Parathyroid adenoma (tissue), 2 donors: ENCODE results near the gene PRKACA.
"Not testable (repeated sequence)": the region's sequence is repeated elsewhere in the genome, so short reads cannot be mapped to it uniquely, and the experiment has no call there.

ENCODE experiments used
- H2AFZ ChIP-seq: fragments of 300-600 bp; sonication (generic); one replicate; pipeline ENCODE4 v1.7.0; 2017; ENCODE audit warnings: antibody characterized with exemption, mild to moderate bottlenecking
- H3K27ac ChIP-seq: fragments of 300-600 bp; sonication (generic); one replicate; pipeline ENCODE4 v1.7.0; 2017
- H3K27me3 ChIP-seq: fragments of 300-600 bp; sonication (generic); one replicate; pipeline ENCODE4 v1.7.0; 2017; ENCODE audit warnings: low read length; ENCODE audit not compliant: control insufficient read depth, insufficient read depth
- H3K36me3 ChIP-seq: fragments of 300-600 bp; sonication (generic); one replicate; pipeline ENCODE4 v1.7.0; 2017; ENCODE audit warnings: low read length; ENCODE audit not compliant: control insufficient read depth, insufficient read depth
- H3K4me1 ChIP-seq: fragments of 300-600 bp; sonication (generic); one replicate; pipeline ENCODE4 v1.7.0; 2017; ENCODE audit warnings: control low read depth
- H3K4me2 ChIP-seq: fragments of 300-600 bp; sonication (generic); one replicate; pipeline ENCODE4 v1.7.0; 2017; ENCODE audit warnings: low read length
- H3K4me3 ChIP-seq: fragments of 300-600 bp; sonication (generic); one replicate; pipeline ENCODE4 v1.7.0; 2017; ENCODE audit warnings: low read depth, low read length
- H3K79me2 ChIP-seq: fragments of 300-600 bp; sonication (generic); one replicate; pipeline ENCODE4 v1.7.0; 2017; ENCODE audit warnings: control low read depth
- H3K9ac ChIP-seq: fragments of 300-600 bp; sonication (generic); one replicate; pipeline ENCODE4 v1.7.0; 2017; ENCODE audit warnings: mild to moderate bottlenecking
- H3K9me3 ChIP-seq: fragments of 300-600 bp; sonication (generic); one replicate; pipeline ENCODE4 v1.7.0; 2017; ENCODE audit warnings: low read length; ENCODE audit not compliant: control insufficient read depth
- CTCF ChIP-seq: fragments of 300-600 bp; sonication (generic); IDR thresholded peaks from one replicate; pipeline ENCODE4 v1.7.0; 2017; ENCODE audit warnings: antibody characterized with exemption, mild to moderate bottlenecking
- donor health status: primary hyperparathyroidism.

PRKACA gene

GRCh38 chr19:14042659-14043608 lies 74.6 kb downstream of the PRKACA start:
- not testable (repeated sequence) for H3K9ac ChIP-seq, H3K9me3 ChIP-seq, H3K4me1 ChIP-seq, H3K36me3 ChIP-seq, H3K4me2 ChIP-seq, H3K79me2 ChIP-seq, H3K27me3 ChIP-seq
- peak; percentile 67 for TF ChIP-seq CTCF
- peak overlapping the region; percentile 10 for H2AFZ ChIP-seq
- peak overlapping the region; percentile 6 for H3K27ac ChIP-seq
- H3K4me3 ChIP-seq, result peak overlapping the region; percentile 16
